Liver (tissue), 9 donors: ENCODE results near the gene ZNF695. TPM values are rescaled to one million over a fixed set of nuclear protein-coding genes. Genes with fewer than 3 reads are reported as not detected.

Experiments
- DNase-seq: peaks from one replicate; pipeline ENCODE4 v3.0.0-alpha.2; 2017; ENCODE audit warnings: low spot score
- H3K27ac ChIP-seq, 2 donors: one replicate each; pipeline ENCODE4 v1.7.0; 2013; ENCODE audit warnings: inconsistent platforms in 2 of 2, low read length in 2 of 2, control low read depth in 1 of 2, low read depth in 1 of 2, mild to moderate bottlenecking in 1 of 2
- H3K27me3 ChIP-seq, 4 donors: one replicate each; pipeline versions ENCODE4 v1.6.1 to v1.7.0; 2013; ENCODE audit warnings: low read length in 3 of 4, inconsistent platforms in 1 of 4, mild to moderate bottlenecking in 1 of 4, moderate library complexity in 1 of 4; ENCODE audit not compliant: control insufficient read depth in 4 of 4, insufficient read depth in 4 of 4
- H3K36me3 ChIP-seq, 4 donors: one replicate each; pipeline versions ENCODE4 v1.6.1 to v1.7.0; 2013; ENCODE audit warnings: low read length in 3 of 4, mild to moderate bottlenecking in 3 of 4, low read depth in 1 of 4, moderate library complexity in 1 of 4; ENCODE audit not compliant: control insufficient read depth in 4 of 4, insufficient read depth in 3 of 4
- H3K4me1 ChIP-seq, 4 donors: one replicate each; pipeline versions ENCODE4 v1.6.1 to v1.7.0; 2013; ENCODE audit warnings: low read length in 3 of 4, mild to moderate bottlenecking in 3 of 4, moderate library complexity in 1 of 4; ENCODE audit not compliant: control insufficient read depth in 4 of 4, insufficient read depth in 4 of 4
- H3K4me3 ChIP-seq, 3 donors: one replicate each; pipeline versions ENCODE4 v1.6.1 to v1.7.0; 2013; ENCODE audit warnings: low read length in 3 of 3, control low read depth in 1 of 3, low read depth in 1 of 3, mild to moderate bottlenecking in 1 of 3
- H3K9ac ChIP-seq, 2 donors: one replicate each; pipeline ENCODE4 v1.7.0; 2013; ENCODE audit warnings: low read length in 2 of 2, mild to moderate bottlenecking in 2 of 2, moderate library complexity in 2 of 2, control low read depth in 1 of 2, low read depth in 1 of 2
- H3K9me3 ChIP-seq, 4 donors: one replicate each; pipeline versions ENCODE4 v1.6.1 to v1.7.0; 2013; ENCODE audit warnings: low read length in 3 of 4; ENCODE audit not compliant: control insufficient read depth in 4 of 4
- EGR1 ChIP-seq, 2 donors: IDR thresholded peaks; 2 replicates each; pipeline ENCODE4 v1.6.1; 2016 to 2018; ENCODE audit warnings: antibody characterized with exemption in 2 of 2, low read depth in 2 of 2
- FOXA1 ChIP-seq: IDR thresholded peaks from 2 replicates; pipeline ENCODE4 v1.6.1; 2016; ENCODE audit warnings: antibody characterized with exemption
- FOXA2 ChIP-seq: IDR thresholded peaks from 2 replicates; pipeline ENCODE4 v1.6.1; 2016; ENCODE audit warnings: antibody characterized with exemption
- GABPA ChIP-seq, 2 donors: IDR thresholded peaks in 1 of 2; conservative IDR thresholded peaks in 1 of 2; 2 replicates each; pipeline ENCODE4 v1.6.1; 2016; ENCODE audit warnings: antibody characterized with exemption in 2 of 2, mild to moderate bottlenecking in 1 of 2, moderate library complexity in 1 of 2
- HNF4A ChIP-seq, 2 donors: conservative IDR thresholded peaks; 2 replicates each; pipeline ENCODE4 v1.6.1; 2016; ENCODE audit warnings: antibody characterized with exemption in 2 of 2, mild to moderate bottlenecking in 2 of 2
- HNF4G ChIP-seq: IDR thresholded peaks from 2 replicates; pipeline ENCODE4 v1.6.1; 2016; ENCODE audit warnings: antibody characterized with exemption
- JUND ChIP-seq, 2 donors: IDR thresholded peaks; 2 replicates each; pipeline ENCODE4 v1.6.1; 2016; ENCODE audit warnings: antibody characterized with exemption in 2 of 2
- NR2F2 ChIP-seq: IDR thresholded peaks from 2 replicates; pipeline ENCODE4 v1.6.1; 2016; ENCODE audit warnings: antibody characterized with exemption
- RAD21 ChIP-seq, 2 donors: IDR thresholded peaks; 2 replicates each; pipeline ENCODE4 v1.6.1; 2016; ENCODE audit warnings: antibody characterized with exemption in 2 of 2, mild to moderate bottlenecking in 2 of 2
- RXRA ChIP-seq, 2 donors: IDR thresholded peaks; 2 replicates each; pipeline ENCODE4 v1.6.1; 2017 to 2018; ENCODE audit warnings: antibody characterized with exemption in 2 of 2, mild to moderate bottlenecking in 1 of 2
- SP1 ChIP-seq: IDR thresholded peaks from 2 replicates; pipeline ENCODE4 v1.6.1; 2018; ENCODE audit warnings: antibody characterized with exemption, mild to moderate bottlenecking
- TAF1 ChIP-seq: conservative IDR thresholded peaks from 2 replicates; pipeline ENCODE4 v1.6.1; 2016; ENCODE audit warnings: antibody characterized with exemption, mild to moderate bottlenecking
- YY1 ChIP-seq: IDR thresholded peaks from 2 replicates; pipeline ENCODE4 v1.6.1; 2016; ENCODE audit warnings: antibody characterized with exemption, mild to moderate bottlenecking
- WGBS: extraction: QIAGEN DNeasy Blood & Tissue Kit; methylation state at CpG from one replicate; pipeline ENCODE4 v1.1.7; 2013; 5-methylcytosine and 5-hydroxymethylcytosine counted together
- polyA plus RNA-seq, 2 donors: library from polyadenylated mRNA; stranded (reverse) in 1 of 2; unstranded in 1 of 2; fragments of 200-250 nt in 1 of 2; fragments of >200 nt in 1 of 2; fragmentation: Nextera tagmentation in 1 of 2; extraction: Ambion mirVana in 1 of 2; gene quantifications; one replicate each; pipeline versions ENCODE4 v1.2.1 to v1.2.3, GENCODE V29; 2013 to 2015
- total RNA-seq, 2 donors: library from RNA; depleted of rRNA; stranded (reverse); fragments of >200 nt; gene quantifications; one replicate each; pipeline ENCODE4 v1.2.3, GENCODE V29; 2014
- TF ChIP-seq, protein P1 (sequence below): IDR thresholded peaks from 2 replicates; pipeline ENCODE4 v1.6.1; 2016; ENCODE audit warnings: antibody characterized with exemption
- TF ChIP-seq, protein P2 (sequence below): IDR thresholded peaks from 2 replicates; pipeline ENCODE4 v1.6.1; 2016; ENCODE audit warnings: antibody characterized with exemption
- TF ChIP-seq, protein P3 (sequence below): IDR thresholded peaks from 2 replicates; pipeline ENCODE4 v1.6.1; 2016; ENCODE audit warnings: antibody characterized with exemption
- TF ChIP-seq, protein P4 (sequence below): IDR thresholded peaks from 2 replicates; pipeline ENCODE4 v1.6.1; 2016; ENCODE audit warnings: antibody characterized with exemption, mild to moderate bottlenecking
- TF ChIP-seq, protein P5 (sequence below): fragments of 150-350 bp; IDR thresholded peaks from 2 replicates; pipeline ENCODE4 v1.5.1; 2017; ENCODE audit warnings: improper control_type of control experiment, low read depth, low read length; ENCODE audit not compliant: missing input control
- donor health status: healthy.
- donor health status: healthy.
- donor health status: healthy.
- donor health status: healthy.
- donor health status: healthy.

The ZNF695 gene
- total and polyA plus RNA-seq, 4 donors, result 1.5 TPM; not detected in 3

DNA sequence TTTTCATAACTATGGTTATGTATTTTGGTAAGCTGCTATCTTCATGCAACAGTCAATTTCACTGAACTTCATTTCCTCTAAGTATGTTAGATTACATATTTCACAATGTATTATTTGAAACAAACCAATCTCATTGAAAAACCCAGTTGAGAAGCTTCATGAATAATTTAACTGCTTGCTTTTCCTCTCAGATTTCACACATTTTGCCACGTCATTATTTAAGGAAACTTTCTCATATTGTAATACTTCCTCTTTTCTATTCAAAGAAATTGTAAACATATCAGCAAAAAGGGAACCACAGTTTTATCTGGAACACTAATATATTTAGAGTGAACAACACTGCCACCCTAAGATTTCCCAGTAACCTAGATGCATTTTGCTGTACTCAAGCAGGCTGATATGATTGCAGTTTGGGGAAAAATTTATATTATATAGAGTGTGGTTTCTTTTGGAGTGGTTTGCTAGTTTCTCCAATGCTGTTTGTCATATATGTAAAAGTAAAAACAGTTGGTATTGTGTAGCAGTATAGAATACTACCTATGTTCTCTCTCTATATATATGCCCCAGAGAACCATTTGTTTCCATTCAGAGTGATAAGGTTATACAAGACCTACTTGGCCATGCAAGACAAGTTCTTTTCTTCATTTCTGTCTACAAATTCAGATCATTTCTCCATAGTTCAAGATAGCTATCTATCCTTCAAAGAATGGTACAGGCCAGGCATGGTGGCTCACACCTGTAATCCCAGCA, 47.7 kb downstream of the ZNF695 start:
- Histone ChIP-seq H3K27me3 (no peaks in the 10 kb centered on the region), H3K9me3 (peaks cover 0 to 2% (median 0%) of the 10 kb centered on the region in 4 donors)
- no peak for DNase-seq

DNA sequence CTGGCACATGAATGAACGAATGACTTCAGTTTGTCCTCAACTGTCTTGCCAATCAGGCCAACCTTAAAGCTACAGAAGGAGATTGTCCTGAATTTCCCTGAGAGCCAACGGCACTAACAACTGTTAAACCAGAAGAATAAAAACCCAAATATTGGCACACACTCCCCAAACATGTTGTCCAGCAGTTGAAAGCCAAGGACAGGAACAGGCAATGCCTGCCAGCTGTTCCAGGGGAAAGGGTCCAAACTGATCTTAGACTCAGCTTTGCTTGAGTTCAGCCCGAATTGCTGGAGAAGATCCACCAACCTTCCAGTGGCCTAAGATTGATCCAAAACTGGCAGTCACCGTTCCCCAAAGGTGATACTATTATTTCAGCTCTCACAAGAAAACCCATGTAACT, 53.7 kb downstream of the ZNF695 start:
- Histone ChIP-seq H3K36me3 (no peaks in the 10 kb centered on the region), H3K27me3 (no peaks in the 10 kb centered on the region), H3K9ac (no peak overlapping the region), H3K27ac (no peak overlapping the region), H3K4me1 (no peaks in the 10 kb centered on the region), H3K9me3 (peaks cover 0 to 2% (median 0%) of the 10 kb centered on the region in 4 donors), H3K4me3 (no peak overlapping the region)
- 80% methylated on average over 4 of the region's 4 CpGs for WGBS
- no peak for TF ChIP-seq HNF4G
- no peak for TF ChIP-seq RXRA (IDR thresholded peaks at IDR 0.05)
- no peak for TF ChIP-seq GABPA (IDR thresholded peaks at IDR 0.05 in 1 of 2, conservative IDR thresholded peaks at IDR 0.05 in 1 of 2)
- no peak for TF ChIP-seq SP1
- TF ChIP-seq, protein P1, sequence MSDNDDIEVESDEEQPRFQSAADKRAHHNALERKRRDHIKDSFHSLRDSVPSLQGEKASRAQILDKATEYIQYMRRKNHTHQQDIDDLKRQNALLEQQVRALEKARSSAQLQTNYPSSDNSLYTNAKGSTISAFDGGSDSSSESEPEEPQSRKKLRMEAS, result no peak
- TF ChIP-seq, protein P2, sequence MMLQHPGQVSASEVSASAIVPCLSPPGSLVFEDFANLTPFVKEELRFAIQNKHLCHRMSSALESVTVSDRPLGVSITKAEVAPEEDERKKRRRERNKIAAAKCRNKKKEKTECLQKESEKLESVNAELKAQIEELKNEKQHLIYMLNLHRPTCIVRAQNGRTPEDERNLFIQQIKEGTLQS, result no peak
- TF ChIP-seq FOXA1, result no peak
- no peak for TF ChIP-seq FOXA2
- no peak for TF ChIP-seq TAF1
- TF ChIP-seq NR2F2, result no peak
- TF ChIP-seq HNF4A (conservative IDR thresholded peaks at IDR 0.05), result no peak
- no peak for TF ChIP-seq YY1
- DNase-seq, result no peak

More for the DNA sequence above, 47.7 kb downstream of the ZNF695 start:
- H3K4me3 ChIP-seq, result no peak overlapping the region
- TF ChIP-seq RAD21 (IDR thresholded peaks at IDR 0.05) (peak; percentile 29 to 47), HNF4A (conservative IDR thresholded peaks at IDR 0.05) (no peak)
- H3K36me3 ChIP-seq, result no peaks in the 10 kb centered on the region
- H3K4me1 ChIP-seq, result no peaks in the 10 kb centered on the region
- whole genome bisulfite sequencing, result 51% methylated on average over 1 of the region's 1 CpG
- peak overlapping the region; percentile 22 to 50 for H3K27ac ChIP-seq
- no peak overlapping the region for H3K9ac ChIP-seq

DNA sequence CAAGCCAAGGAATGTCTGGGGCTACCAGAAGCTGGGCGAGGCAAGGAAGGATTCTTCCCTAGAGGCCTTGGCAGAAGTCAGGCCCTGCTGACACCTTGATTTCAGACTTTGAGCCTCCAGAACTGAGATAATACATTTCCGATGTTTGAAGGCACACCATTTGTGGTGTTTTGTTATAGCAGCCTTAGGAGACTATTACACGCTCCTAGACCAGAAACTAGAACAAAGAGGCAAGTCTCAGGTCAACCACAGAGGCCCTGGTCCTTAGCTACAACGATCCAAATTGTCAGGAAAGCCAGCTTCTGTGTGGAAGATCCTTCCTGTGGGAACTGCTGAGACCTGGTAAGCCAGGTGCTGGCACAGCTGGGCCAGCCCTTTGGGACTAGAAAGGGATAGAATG, 56.4 kb downstream of the ZNF695 start:
- Histone ChIP-seq H3K36me3 (no peaks in the 10 kb centered on the region), H3K27me3 (no peaks in the 10 kb centered on the region), H3K4me1 (no peaks in the 10 kb centered on the region), H3K9me3 (peaks cover 0 to 2% (median under 1%) of the 10 kb centered on the region in 4 donors), H3K4me3 (no peak overlapping the region), H3K27ac (no peak overlapping the region), H3K9ac (no peak overlapping the region)
- DNase-seq, result no peak
- TF ChIP-seq FOXA1, result no peak
- TF ChIP-seq HNF4A (conservative IDR thresholded peaks at IDR 0.05), result no peak
- no peak for TF ChIP-seq EGR1 (IDR thresholded peaks at IDR 0.05; ENCODE audit: low read depth in 2 of 2)
- no peak for TF ChIP-seq FOXA2
- TF ChIP-seq, protein P3, sequence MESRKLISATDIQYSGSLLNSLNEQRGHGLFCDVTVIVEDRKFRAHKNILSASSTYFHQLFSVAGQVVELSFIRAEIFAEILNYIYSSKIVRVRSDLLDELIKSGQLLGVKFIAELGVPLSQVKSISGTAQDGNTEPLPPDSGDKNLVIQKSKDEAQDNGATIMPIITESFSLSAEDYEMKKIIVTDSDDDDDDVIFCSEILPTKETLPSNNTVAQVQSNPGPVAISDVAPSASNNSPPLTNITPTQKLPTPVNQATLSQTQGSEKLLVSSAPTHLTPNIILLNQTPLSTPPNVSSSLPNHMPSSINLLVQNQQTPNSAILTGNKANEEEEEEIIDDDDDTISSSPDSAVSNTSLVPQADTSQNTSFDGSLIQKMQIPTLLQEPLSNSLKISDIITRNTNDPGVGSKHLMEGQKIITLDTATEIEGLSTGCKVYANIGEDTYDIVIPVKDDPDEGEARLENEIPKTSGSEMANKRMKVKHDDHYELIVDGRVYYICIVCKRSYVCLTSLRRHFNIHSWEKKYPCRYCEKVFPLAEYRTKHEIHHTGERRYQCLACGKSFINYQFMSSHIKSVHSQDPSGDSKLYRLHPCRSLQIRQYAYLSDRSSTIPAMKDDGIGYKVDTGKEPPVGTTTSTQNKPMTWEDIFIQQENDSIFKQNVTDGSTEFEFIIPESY, result no peak
- no peak for TF ChIP-seq JUND (IDR thresholded peaks at IDR 0.05)
- no peak for TF ChIP-seq NR2F2
- no peak for TF ChIP-seq RAD21 (IDR thresholded peaks at IDR 0.05)
- TF ChIP-seq, protein P1, result no peak
- TF ChIP-seq RXRA (IDR thresholded peaks at IDR 0.05), result no peak
- no peak for TF ChIP-seq YY1
- no peak for TF ChIP-seq SP1
- no peak for TF ChIP-seq GABPA (IDR thresholded peaks at IDR 0.05 in 1 of 2, conservative IDR thresholded peaks at IDR 0.05 in 1 of 2)
- TF ChIP-seq, protein P4, sequence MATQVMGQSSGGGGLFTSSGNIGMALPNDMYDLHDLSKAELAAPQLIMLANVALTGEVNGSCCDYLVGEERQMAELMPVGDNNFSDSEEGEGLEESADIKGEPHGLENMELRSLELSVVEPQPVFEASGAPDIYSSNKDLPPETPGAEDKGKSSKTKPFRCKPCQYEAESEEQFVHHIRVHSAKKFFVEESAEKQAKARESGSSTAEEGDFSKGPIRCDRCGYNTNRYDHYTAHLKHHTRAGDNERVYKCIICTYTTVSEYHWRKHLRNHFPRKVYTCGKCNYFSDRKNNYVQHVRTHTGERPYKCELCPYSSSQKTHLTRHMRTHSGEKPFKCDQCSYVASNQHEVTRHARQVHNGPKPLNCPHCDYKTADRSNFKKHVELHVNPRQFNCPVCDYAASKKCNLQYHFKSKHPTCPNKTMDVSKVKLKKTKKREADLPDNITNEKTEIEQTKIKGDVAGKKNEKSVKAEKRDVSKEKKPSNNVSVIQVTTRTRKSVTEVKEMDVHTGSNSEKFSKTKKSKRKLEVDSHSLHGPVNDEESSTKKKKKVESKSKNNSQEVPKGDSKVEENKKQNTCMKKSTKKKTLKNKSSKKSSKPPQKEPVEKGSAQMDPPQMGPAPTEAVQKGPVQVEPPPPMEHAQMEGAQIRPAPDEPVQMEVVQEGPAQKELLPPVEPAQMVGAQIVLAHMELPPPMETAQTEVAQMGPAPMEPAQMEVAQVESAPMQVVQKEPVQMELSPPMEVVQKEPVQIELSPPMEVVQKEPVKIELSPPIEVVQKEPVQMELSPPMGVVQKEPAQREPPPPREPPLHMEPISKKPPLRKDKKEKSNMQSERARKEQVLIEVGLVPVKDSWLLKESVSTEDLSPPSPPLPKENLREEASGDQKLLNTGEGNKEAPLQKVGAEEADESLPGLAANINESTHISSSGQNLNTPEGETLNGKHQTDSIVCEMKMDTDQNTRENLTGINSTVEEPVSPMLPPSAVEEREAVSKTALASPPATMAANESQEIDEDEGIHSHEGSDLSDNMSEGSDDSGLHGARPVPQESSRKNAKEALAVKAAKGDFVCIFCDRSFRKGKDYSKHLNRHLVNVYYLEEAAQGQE, result no peak
- TF ChIP-seq, protein P2, result no peak
- TF ChIP-seq, protein P5, sequence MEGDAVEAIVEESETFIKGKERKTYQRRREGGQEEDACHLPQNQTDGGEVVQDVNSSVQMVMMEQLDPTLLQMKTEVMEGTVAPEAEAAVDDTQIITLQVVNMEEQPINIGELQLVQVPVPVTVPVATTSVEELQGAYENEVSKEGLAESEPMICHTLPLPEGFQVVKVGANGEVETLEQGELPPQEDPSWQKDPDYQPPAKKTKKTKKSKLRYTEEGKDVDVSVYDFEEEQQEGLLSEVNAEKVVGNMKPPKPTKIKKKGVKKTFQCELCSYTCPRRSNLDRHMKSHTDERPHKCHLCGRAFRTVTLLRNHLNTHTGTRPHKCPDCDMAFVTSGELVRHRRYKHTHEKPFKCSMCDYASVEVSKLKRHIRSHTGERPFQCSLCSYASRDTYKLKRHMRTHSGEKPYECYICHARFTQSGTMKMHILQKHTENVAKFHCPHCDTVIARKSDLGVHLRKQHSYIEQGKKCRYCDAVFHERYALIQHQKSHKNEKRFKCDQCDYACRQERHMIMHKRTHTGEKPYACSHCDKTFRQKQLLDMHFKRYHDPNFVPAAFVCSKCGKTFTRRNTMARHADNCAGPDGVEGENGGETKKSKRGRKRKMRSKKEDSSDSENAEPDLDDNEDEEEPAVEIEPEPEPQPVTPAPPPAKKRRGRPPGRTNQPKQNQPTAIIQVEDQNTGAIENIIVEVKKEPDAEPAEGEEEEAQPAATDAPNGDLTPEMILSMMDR, result no peak
- no peak for TF ChIP-seq TAF1
- no peak for TF ChIP-seq HNF4G
- WGBS, result 90% methylated on average over 4 of the region's 4 CpGs
